ENCODE data around the gene B4GALT2.

GRCh38 chr1:43993206-43993914 lies 14.3 kb downstream of the B4GALT2 start:
- TF ChIP-seq CTCF (IDR thresholded peaks at IDR 0.05; ENCODE audit: low read length): no peak
- no peak for TF ChIP-seq EZH2 (optimal IDR thresholded peaks at IDR 0.05; ENCODE audit: low read depth, low read length)

Data from MM.1S (cell line).